ENCODE data around the gene LIPC. TPM values are rescaled to one million over a fixed set of nuclear protein-coding genes. Genes with fewer than 3 reads are reported as not detected.

LIPC gene
- total RNA-seq, 2 experiments from 2014 or later = 0.60 to 0.68 TPM

DNA sequence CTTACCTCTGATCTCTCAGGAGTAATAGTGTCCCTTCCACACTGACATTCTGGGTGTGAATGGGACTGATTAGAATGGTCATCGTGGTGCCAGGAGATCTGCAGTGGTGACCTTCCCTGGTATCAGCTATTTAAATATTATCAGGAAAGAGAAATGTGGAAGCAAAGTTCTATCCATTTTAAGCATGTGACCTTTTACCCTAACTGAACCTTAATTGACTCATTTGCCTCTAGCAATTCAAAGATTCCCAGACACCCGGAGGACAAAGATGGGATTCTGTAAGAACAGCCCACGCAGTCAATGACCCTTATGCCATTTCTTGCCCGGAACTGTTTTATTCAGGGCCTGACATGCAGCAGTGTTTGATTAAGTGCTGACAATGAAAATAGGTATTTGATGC, 10.3 kb downstream of the LIPC start:
- H3K27ac Mint-ChIP-seq = no peak overlapping the region
- peaks cover 16% of the 10 kb centered on the region for H3K4me1 Mint-ChIP-seq
- H3K9me3 Mint-ChIP-seq = no peaks in the 10 kb centered on the region
- no peak overlapping the region for H3K4me3 Mint-ChIP-seq
- no peaks in the 10 kb centered on the region for H3K36me3 Mint-ChIP-seq (ENCODE audit: low read depth)
- ChIA-PET CTCF (no interaction called here), POLR2A (no interaction called here)
- DNase-seq = no peak
- no peaks in the 10 kb centered on the region for H3K27me3 Mint-ChIP-seq

DNA sequence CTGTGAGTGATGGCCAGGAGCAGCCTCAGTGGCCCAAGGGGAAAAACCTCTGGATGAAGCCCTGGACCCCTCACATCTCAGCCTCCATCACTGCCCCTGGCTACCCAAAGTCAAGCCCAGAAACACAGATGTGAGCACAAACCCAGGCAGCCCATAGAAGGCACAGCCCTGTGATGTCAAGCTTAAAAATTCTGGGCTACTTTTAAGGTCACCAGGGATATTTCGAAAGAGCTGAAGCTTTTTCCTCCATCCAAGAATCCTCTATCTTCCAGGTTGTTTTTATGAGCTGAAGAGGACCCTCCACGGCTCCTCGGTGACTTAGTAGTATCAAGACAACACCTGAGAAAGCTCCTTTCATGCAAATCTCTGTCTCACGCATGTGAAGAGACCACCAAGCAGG, 11.5 kb downstream of the LIPC start:
- ChIA-PET POLR2A (no interaction called here), CTCF (no interaction called here)
- no peaks in the 10 kb centered on the region for H3K9me3 Mint-ChIP-seq
- no peak overlapping the region for H3K27ac Mint-ChIP-seq
- no peaks in the 10 kb centered on the region for H3K36me3 Mint-ChIP-seq (ENCODE audit: low read depth)
- no peak for DNase-seq
- H3K4me1 Mint-ChIP-seq = peaks cover 18% of the 10 kb centered on the region
- no peaks in the 10 kb centered on the region for H3K27me3 Mint-ChIP-seq
- no peak overlapping the region for H3K4me3 Mint-ChIP-seq

DNA sequence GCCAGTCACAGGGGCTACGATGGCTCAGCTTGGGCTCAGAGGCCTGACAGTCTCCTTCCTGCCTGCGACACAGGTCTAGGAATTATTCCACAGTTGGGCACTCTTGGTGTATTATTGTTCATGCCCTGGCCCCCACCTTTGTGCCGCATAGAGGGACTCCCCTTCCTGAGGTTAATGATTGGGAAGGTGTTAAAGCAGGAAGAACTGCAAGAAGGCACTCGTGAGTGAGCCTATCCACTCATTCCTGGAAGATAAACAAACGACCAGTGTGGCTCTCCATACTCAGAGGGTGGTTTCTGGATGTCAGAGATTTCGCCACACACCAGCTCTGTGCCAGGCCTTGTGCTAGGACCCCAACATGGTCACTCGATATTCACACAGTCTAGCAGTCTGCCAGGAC, 12.3 kb downstream of the LIPC start:
- Mint-ChIP-seq H3K9me3 (no peaks in the 10 kb centered on the region), H3K36me3 (ENCODE audit: low read depth) (no peaks in the 10 kb centered on the region), H3K27me3 (no peaks in the 10 kb centered on the region), H3K4me1 (peaks cover 14% of the 10 kb centered on the region), H3K27ac (no peak overlapping the region), H3K4me3 (no peak overlapping the region)
- DNase-seq = no peak
- CTCF ChIA-PET = no interaction called here
- POLR2A ChIA-PET = no interaction called here

DNA sequence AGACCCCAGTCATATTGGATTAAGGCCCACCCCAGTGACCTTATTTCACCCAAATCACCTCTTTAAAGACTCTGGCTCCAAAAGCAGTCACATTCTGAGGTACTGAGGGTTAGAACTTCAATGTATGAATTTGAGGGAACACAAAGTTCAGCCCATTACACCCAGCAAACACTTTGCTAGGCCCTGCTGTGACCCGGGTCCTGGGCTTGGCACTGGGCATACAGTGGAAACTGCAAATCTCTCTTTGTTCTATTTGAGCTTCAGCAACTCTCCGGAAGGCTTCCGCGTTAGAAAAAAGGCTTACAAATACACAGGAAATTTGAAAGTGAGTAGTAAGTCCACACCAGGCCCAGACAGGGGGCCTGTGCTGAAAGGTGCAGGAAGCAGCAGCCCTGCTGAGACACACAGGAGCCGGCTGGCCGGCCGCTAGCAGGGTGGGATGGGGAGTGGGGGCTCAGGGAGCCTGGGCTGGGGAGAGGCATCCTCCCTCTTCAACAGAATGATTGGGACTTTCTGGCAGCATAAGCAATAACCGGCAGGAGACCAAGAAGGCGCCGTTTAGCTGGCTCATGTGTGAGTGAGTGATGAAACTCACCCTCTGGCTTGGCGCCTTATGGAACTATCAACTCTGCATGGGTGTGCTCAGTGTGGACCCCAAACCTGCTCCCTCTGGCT, 13.0 kb downstream of the LIPC start:
- Mint-ChIP-seq H3K36me3 (ENCODE audit: low read depth) (no peaks in the 10 kb centered on the region), H3K4me3 (no peak overlapping the region), H3K27me3 (no peaks in the 10 kb centered on the region), H3K9me3 (no peaks in the 10 kb centered on the region), H3K27ac (no peak overlapping the region), H3K4me1 (peaks cover 9% of the 10 kb centered on the region)
- ChIA-PET POLR2A (interaction anchor here (1.4 kb wide), 1 partner anchor 30 kb away, joined by 3 read pairs; no protein-coding TSS in a partner anchor), CTCF (no interaction called here)
- no peak for DNase-seq

DNA sequence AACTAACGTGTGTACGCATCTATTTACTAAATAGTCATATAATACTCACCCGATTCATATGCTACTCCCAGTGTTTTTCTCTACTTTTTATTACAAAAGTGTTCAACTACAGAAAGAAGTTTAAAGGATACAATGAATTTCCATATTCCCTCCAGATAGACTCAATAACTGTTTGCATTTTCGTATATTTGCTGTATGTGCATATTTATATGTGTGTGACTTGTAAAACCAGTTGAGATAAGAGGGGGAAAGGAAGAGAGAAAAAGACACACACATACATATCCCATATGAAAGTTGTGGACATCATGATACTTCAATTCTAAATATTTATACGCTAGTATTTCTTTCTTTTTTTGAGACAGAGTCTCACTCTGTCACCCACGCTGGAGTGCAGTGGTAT, 14.1 kb downstream of the LIPC start:
- ChIA-PET CTCF (no interaction called here), POLR2A (interaction anchor here (1.4 kb wide), 1 partner anchor 29 kb away, joined by 3 read pairs; no protein-coding TSS in a partner anchor)
- Mint-ChIP-seq H3K9me3 (no peaks in the 10 kb centered on the region), H3K36me3 (ENCODE audit: low read depth) (no peaks in the 10 kb centered on the region), H3K4me1 (peaks cover 7% of the 10 kb centered on the region), H3K27me3 (no peaks in the 10 kb centered on the region), H3K4me3 (no peak overlapping the region), H3K27ac (no peak overlapping the region)
- no peak for DNase-seq

DNA sequence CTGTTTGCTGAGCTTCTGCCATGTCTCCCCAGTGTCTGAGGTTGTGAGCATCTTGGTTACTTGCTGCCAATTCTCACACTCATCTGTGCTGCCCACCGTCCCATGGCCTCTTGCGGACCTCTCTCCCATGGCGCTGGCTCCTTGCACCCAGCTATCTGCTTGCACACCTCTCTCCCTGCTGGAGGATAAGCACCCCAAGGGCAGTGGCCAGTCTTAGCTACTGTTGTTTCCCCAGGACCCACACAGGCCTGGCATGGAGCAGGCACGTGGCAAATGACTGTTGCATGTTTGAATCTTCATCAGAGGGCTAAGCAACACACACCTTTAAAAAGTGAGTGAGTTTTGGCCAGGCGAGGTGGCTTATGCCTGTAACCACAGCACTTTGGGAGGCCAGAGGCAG, 14.7 kb downstream of the LIPC start:
- ChIA-PET POLR2A (no interaction called here), CTCF (no interaction called here)
- Mint-ChIP-seq H3K27ac (no peak overlapping the region), H3K36me3 (ENCODE audit: low read depth) (no peaks in the 10 kb centered on the region), H3K9me3 (no peaks in the 10 kb centered on the region), H3K27me3 (no peaks in the 10 kb centered on the region), H3K4me1 (peaks cover 5% of the 10 kb centered on the region), H3K4me3 (no peak overlapping the region)
- no peak for DNase-seq

DNA sequence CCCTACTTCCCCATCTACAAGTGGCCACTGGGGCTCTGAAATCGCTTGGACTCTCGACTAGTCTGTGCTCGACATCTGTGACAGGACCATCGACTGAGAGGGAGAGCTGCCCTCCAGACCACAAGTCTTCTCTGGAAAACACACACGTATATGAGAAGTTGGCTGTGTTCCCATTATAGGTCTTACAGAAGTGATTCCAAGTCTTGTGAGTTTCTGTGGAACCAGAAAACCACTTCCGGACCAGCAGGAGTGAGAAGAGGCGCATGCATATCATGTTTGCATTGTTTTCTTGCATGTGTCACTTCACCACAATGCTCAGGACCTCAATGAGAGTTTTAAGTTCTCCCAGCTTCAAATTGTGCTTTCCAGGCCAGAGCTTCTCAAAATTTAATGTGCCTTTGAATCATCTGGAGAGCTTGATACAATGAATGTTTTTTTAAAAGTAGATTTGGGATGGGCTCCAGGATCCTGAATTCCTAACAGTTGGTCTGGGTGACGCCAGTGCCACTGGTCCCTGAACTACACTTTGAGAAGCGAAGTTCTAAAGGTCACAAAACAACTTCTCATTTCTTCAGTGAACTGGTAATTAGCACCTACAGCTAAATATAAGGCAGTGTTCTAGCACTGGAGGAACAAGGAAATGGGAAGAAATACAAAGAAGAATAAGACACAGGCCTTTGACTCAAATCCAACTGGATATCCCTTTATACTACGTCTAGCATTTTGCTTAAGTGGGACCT, 15.7 kb downstream of the LIPC start:
- Mint-ChIP-seq H3K4me3 (no peak overlapping the region), H3K27me3 (no peaks in the 10 kb centered on the region), H3K36me3 (ENCODE audit: low read depth) (no peaks in the 10 kb centered on the region), H3K9me3 (no peaks in the 10 kb centered on the region), H3K27ac (no peak overlapping the region), H3K4me1 (peaks cover 3% of the 10 kb centered on the region)
- DNase-seq = no peak
- CTCF ChIA-PET = interaction anchor here (1.5 kb wide), 1 partner anchor 323 kb away, joined by 3 read pairs; no protein-coding TSS in a partner anchor
- POLR2A ChIA-PET = interaction anchor here (1.1 kb wide), 1 partner anchor 16 kb away, joined by 6 read pairs; no protein-coding TSS in a partner anchor

DNA sequence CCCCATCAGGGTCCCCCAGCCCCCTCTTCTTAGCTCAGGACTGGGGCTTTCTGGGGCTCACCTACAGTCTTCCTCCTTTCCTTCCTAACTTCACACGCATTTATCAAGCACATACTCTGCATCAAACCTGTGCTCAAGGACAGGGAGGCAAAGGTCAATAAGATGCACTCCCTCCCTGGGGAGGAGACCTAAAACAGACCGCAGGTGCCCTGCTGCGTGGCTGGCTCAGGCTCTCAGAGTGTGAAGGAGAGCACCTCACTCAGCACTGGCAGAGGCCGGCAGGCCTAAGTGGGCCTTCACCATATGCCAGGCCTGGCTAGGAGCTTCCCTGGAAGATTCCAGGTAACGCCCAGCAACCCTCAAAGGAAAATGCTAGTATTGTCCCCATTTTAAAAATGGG, 16.5 kb downstream of the LIPC start:
- Mint-ChIP-seq H3K9me3 (no peaks in the 10 kb centered on the region), H3K4me3 (no peak overlapping the region), H3K27ac (no peak overlapping the region), H3K36me3 (ENCODE audit: low read depth) (no peaks in the 10 kb centered on the region), H3K4me1 (peaks cover 3% of the 10 kb centered on the region), H3K27me3 (no peaks in the 10 kb centered on the region)
- DNase-seq = no peak
- ChIA-PET CTCF (interaction anchor here (1.5 kb wide), 1 partner anchor 322 kb away, joined by 3 read pairs; no protein-coding TSS in a partner anchor), POLR2A (interaction anchor here (1.1 kb wide), 1 partner anchor 16 kb away, joined by 6 read pairs; no protein-coding TSS in a partner anchor)

DNA sequence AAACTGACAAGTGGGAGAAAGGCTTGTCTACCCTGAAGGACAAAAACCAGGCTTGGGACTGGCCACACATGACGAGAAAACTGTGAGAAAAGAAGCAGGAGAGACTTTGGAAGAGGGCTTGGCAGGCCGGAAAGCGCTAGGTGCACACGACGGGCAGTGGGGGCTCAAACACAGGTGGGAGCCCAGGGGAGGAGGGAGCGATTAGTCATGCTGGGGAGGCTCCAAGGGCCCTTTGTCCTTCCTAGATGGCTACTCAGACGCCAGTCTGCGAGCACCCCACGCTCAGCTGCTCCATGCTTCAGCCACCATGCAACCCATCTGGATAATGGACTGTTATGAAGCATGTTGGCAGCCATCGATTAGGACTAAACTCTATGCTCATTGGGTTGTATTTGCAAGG, 17.1 kb downstream of the LIPC start:
- Mint-ChIP-seq H3K27ac (no peak overlapping the region), H3K36me3 (ENCODE audit: low read depth) (no peaks in the 10 kb centered on the region), H3K9me3 (no peaks in the 10 kb centered on the region), H3K27me3 (no peaks in the 10 kb centered on the region), H3K4me1 (peaks cover 3% of the 10 kb centered on the region), H3K4me3 (no peak overlapping the region)
- POLR2A ChIA-PET = no interaction called here
- CTCF ChIA-PET = no interaction called here
- DNase-seq = no peak

DNA sequence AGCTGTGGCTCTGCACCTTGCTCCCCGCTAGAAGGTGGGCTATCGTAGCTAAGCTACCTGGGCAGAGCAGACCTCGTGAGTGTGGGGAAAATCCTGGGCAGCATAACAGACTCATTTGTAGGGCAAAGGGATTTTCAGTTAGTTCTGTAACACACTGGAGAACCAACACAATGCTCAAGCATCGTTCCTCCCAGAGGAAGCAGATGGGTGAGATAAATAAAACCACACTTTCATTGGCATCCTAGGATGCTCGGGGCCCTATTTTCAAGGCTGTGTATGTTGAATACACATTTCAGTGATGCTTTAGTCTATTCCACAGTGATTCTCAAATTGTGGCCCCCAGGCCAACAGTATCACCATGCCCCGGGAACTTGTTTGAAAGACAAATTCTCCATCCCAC, 20.0 kb downstream of the LIPC start:
- no peak overlapping the region for H3K27ac Mint-ChIP-seq
- no peak overlapping the region for H3K4me3 Mint-ChIP-seq
- DNase-seq = no peak
- ChIA-PET CTCF (interaction anchor here (1.4 kb wide), 1 partner anchor 15 kb away, joined by 3 read pairs; no protein-coding TSS in a partner anchor), POLR2A (no interaction called here)
- no peaks in the 10 kb centered on the region for H3K36me3 Mint-ChIP-seq (ENCODE audit: low read depth)
- H3K4me1 Mint-ChIP-seq = peaks cover 23% of the 10 kb centered on the region
- H3K9me3 Mint-ChIP-seq = no peaks in the 10 kb centered on the region
- no peaks in the 10 kb centered on the region for H3K27me3 Mint-ChIP-seq

DNA sequence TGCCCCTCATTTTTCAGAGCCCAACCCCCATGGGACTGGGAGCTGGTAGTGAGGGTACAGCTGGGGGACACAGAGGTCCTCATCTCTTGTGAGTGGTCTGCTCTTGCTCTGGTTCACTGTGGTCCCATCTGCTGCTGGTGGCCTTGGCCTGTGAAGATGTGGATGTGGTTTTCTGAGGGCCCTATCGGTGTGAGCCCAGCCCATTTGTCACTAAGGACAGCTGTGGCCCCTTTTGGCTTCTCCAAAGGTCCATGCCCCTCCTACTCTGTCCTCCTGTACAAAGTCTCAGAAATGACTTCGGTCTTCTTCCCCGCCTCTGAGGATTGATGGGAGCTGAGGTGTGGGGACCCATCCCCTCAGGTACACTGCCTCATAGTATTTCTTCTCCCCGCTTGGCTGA, 21.0 kb downstream of the LIPC start:
- Mint-ChIP-seq H3K4me1 (peaks cover 29% of the 10 kb centered on the region), H3K27ac (no peak overlapping the region), H3K36me3 (ENCODE audit: low read depth) (no peaks in the 10 kb centered on the region), H3K4me3 (no peak overlapping the region), H3K27me3 (no peaks in the 10 kb centered on the region), H3K9me3 (no peaks in the 10 kb centered on the region)
- POLR2A ChIA-PET = no interaction called here
- CTCF ChIA-PET = interaction anchor here (0.6 to 1.4 kb wide), 2 partner anchors 16 to 42 kb away, joined by 3 read pairs; no protein-coding TSS in a partner anchor
- DNase-seq = no peak

DNA sequence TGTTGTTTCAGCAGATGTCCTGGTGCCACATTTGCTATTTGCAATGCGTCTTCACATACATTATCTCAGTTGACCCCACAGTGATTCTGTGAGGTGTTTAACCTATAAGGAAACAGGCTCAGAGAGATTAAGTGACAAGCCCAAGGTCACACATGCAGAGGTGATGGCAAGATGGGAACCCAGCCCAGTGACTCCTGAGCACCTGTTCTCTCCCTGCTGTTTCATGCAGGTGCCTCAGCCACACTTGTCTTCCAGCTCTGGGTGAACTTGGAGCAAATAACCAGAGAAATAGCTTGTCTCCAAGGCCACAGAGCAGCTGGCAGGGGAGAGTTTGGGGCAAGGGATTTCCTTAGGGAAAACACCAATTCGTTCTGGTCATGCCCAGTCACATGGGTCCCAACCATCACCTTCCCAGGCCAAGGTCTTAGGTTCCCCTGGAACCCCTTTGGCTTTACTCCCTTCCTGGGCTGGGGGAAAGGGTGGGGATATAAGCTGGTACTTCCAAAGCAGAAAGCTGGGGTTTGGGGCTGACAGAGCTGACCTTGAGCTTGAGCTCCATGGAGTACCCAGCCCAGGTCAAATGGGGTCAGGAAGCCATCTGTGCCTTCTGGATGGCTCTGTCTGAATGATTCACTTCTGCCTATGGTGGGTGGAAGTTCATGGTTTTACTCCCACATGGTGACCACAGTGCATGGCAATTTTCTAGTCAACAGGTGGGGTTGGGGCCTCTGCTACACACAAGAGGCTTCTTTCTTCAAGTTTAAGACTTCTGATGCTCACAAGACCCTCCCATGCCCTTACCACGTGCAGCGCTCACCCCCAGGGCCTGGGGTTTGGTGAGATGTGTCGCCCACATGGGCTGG, 22.4 kb downstream of the LIPC start:
- no peaks in the 10 kb centered on the region for H3K27me3 Mint-ChIP-seq
- peaks cover 43% of the 10 kb centered on the region for H3K4me1 Mint-ChIP-seq
- no peaks in the 10 kb centered on the region for H3K36me3 Mint-ChIP-seq (ENCODE audit: low read depth)
- ChIA-PET CTCF (no interaction called here), POLR2A (no interaction called here)
- H3K9me3 Mint-ChIP-seq = no peaks in the 10 kb centered on the region
- H3K27ac Mint-ChIP-seq = no peak overlapping the region
- DNase-seq = peak; percentile 34
- H3K4me3 Mint-ChIP-seq = no peak overlapping the region

DNA sequence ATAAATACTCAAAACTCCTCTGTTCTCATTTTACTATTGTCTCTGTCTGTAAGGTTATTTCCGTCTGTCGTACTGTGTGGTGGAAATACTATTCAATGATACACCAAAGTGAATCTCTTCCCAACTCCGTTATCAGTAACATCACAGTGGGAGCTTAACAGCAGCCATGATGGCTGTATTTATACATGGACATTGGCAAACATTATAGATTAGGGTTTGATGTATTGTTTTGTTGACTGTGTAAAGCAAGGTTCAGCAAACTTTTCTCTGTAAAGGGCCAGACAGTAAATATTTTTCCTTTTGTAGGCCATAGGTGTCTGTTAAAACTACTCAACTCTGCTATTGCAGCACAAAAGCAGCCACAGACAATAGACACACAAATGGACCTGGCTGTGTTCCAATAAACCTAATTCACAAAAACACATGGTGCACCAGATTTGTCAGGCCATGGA, 23.2 kb downstream of the LIPC start:
- Mint-ChIP-seq H3K9me3 (no peaks in the 10 kb centered on the region), H3K4me1 (peaks cover 49% of the 10 kb centered on the region)
- POLR2A ChIA-PET = no interaction called here

More for the DNA sequence above, 23.2 kb downstream of the LIPC start:
- Mint-ChIP-seq H3K36me3 (ENCODE audit: low read depth) (no peaks in the 10 kb centered on the region), H3K4me3 (no peak overlapping the region), H3K27me3 (no peaks in the 10 kb centered on the region), H3K27ac (no peak overlapping the region)
- no peak for DNase-seq
- CTCF ChIA-PET = no interaction called here

Data from activated CD4-positive, alpha-beta memory T cell treated with anti-CD3 and anti-CD28 coated beads, Interleukin-2, amount 10 ng/mL, durations not matched to agents 7 days and 5 days (primary cell).